ENCODE results near the gene DACT2.
"Not testable (repeated sequence)": the region's sequence is repeated elsewhere in the genome, so short reads cannot be mapped to it uniquely, and the experiment has no call there.

DACT2 gene

GRCh38 chr6:168320634-168321033 lies 1.1 kb upstream of the DACT2 start:
- DNase-seq = no peak

GRCh38 chr6:168318579-168319278 lies 848 bp downstream of the DACT2 start:
- DNase-seq = no peak

DNA sequence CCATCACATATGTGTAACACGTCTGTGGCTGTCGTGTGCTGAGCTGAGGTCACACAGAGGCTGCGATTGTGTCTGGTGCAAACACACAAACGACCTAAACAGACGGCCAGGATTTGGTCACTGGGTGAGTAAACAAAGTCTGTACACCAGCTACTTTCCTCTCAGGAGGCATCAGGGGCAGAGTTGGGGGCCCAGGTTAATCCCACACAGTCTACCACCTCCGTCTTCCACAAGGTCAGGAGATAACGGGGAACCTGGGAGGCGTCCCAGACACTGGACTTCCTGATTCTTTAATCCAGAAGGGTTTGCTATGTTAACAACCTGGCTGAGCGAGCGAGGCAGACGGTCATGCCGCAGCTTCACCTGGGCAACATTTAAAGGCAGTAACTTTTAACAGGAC lies 1.5 kb downstream of the DACT2 start:
- DNase-seq = no peak

DNA sequence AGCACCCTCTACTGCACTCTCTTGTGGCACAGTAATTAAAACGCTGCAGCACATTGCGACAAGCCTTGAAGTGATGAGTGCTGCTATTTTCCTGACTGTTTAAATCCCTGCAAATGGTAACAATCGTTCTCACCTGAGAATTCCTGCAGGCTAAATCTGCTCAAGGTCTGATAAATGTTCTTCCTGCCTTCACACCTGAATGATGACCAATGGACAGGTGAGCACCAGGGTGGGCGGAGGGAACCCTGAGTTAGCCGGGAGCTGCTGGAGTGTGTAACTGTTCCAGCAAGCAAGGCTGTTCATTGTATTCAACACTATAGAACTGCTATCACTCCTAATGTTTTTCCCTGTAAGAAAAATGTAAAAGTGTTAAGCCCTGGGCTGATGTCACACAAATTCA lies 4.0 kb downstream of the DACT2 start:
- no peak for DNase-seq

GRCh38 chr6:168314948-168315347 lies 4.6 kb downstream of the DACT2 start:
- no peak for DNase-seq

DNA sequence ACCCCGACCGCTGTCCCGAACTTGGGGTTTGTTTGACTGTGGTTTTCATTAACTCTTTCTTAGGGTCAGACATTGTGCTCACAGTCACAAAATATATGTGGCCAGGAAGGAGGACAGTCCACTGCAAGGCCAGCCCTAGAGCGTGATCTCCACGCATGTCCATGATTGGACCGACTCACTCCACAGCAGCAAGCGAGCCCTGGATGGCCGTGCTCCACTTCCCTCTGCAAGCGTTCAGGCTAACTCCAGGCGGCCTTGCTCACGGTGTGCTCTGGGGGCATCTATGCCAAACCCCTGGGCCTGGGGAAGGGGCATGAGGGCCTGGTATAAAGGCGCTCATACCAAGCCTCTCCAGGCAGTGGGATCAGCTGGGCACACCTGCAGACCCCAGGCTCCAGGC lies 5.6 kb downstream of the DACT2 start:
- no peak for DNase-seq

DNA sequence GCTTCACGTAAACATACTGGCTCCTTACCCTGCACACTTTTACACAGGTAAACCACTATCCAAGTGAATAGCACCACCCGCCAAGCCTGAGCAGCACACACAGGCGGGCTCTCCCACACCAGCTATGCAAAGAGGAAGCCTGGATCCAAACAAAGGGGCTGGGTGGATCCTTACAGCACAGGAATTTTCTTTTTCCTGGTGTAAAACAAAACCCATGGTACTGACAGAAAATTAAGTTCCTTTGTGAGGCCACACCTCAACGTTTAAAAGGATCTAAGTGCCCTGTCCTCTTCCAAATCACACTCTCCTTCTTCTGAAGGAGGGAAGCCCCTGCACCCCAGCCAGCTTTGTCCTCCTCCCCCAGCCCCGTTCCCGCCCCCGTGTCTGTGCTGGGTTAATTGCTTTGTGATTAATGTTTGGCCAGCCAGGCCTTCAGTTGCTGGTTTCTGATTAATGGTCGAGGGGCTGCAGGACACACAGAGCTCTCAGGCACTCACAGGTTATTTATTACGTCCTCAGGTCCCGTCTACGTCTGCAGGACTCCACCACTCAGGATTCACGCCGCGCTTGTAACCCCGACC lies 6.1 kb downstream of the DACT2 start:
- DNase-seq = no peak

DNA sequence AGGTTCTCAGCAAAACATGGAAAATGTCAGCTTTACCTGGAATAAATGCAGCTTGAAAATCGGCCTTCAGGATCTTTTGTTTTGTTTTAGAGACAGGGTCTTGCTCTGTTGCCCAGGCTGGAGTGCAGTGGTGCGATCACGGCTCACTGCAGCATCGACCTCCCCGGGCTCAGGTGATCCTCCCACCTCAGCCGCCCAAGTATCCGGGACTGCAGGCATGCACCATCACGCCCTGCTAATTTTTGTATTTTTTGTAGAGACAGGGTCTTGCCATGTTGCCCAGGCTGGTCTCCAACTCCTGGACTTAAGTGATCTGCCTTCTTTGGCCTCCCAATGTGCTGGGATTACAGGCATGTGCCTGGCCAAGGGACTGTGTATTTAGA lies 7.5 kb downstream of the DACT2 start:
- DNase-seq = not testable (repeated sequence)

DNA sequence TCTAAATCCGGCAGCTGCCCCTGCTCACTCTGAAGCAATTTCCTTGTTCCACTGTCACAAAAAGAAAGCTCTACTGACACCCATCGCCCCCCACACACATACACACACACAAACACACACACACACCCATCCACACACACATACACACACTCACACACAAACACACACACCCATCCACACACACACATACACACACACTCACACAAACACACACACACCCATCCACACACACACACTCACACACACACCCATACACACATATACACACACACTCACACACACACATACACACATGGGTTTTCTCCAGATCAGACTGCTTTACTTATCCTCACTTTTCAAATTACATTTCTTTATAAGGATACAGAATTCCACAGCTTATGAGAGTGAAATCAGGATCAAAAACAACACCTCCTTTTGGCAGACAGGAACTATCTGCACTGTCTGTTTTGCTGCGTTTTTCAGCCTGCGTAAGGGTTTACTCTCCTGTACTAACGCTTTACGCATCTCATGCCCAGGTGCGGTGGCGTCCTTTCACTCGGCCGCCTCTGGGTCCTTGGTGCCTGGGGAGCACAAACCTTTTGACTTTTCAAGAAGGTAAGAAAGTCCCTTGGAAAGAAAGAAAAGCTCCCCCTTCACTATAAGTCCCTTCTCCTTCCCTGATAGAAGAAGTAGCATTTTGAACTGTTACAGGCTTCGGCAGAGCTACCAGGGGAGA lies 8.0 kb downstream of the DACT2 start:
- DNase-seq = no peak

GRCh38 chr6:168310945-168311344 lies 8.6 kb downstream of the DACT2 start:
- DNase-seq = no peak

DNA sequence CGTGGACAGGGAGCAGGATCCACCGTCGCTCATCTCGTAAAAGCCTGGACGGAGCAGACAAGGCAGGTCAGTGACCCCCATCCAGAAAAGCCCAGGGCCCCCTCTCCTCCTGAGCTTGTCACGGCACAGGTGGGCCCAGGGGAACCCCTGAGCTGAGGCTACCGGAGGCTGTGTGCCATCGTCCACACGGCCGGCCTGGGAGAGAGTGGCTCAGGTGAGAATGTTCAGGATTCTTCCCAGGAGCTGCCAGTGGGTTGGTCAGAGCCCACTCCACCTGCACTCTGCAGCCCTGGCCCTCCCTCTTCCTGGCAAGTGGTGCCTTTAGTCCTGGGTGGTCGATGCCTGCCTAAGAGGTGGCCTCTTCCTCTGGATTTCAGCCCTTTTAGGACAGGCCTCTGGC lies 9.2 kb downstream of the DACT2 start:
- DNase-seq = no peak

GRCh38 chr6:168309997-168310396 lies 9.6 kb downstream of the DACT2 start:
- DNase-seq = no peak

- DNase-seq = no peak
These were observed 10.4 kb downstream of the DACT2 start for GRCh38 chr6:168309183-168309582.

- DNase-seq = no peak
These were observed 11.0 kb downstream of the DACT2 start for GRCh38 chr6:168308390-168309144.

DNA sequence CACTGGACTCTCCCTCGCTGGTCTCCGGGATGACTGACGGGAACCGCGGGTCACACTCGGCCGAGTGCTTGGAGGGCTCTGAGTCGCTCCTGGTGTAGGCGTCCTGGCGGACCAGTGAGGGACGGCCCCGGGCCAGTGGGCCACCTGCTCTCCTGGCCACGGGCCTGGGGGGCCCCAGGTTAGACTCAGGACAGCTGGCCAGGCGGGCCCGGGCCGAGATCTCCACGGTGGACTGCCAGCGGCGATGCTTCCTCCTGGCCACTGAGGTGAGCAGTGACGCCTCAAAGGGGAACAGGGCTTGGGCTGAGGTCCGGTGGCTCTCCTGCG lies 11.9 kb downstream of the DACT2 start:
- DNase-seq = no peak

DNA sequence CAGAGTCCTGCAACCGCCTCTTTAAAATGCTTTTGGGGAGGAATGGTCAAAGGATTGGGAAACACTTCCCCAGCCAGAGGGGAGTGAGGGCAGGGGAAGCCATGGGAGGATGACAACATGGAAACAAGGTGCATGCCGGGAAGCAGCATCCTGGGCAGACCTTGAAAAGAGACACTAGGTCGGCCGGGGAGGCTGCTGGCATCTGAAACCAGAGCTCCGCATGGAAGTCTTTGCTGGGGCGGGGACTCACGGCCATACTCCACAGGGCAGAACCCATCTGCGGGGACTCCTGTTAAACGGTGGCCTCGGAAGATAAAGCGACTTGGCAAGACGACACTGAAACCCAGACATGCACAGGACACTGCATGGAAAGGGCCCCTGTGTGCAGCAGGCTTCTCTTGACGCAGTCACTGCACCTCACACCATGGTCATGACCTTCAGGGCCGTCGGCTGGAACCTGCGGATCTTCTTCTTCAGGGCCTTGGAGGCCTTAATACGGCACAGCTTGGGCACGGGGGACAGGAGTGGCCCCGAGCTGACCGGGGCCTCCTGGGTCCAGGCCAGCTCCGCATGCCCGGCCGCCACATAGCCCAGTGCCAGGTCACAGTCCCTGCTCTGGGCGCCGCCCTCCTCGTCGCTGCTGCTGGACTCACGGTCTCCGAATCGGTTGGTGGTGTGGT lies 12.4 kb downstream of the DACT2 start:
- DNase-seq = no peak

GRCh38 chr6:168305863-168306262 lies 13.7 kb downstream of the DACT2 start:
- no peak for DNase-seq

- no peak for DNase-seq
These were observed 14.4 kb downstream of the DACT2 start for GRCh38 chr6:168305096-168305749.

- no peak for DNase-seq
These were observed 14.9 kb downstream of the DACT2 start for GRCh38 chr6:168304752-168305015.

DNA sequence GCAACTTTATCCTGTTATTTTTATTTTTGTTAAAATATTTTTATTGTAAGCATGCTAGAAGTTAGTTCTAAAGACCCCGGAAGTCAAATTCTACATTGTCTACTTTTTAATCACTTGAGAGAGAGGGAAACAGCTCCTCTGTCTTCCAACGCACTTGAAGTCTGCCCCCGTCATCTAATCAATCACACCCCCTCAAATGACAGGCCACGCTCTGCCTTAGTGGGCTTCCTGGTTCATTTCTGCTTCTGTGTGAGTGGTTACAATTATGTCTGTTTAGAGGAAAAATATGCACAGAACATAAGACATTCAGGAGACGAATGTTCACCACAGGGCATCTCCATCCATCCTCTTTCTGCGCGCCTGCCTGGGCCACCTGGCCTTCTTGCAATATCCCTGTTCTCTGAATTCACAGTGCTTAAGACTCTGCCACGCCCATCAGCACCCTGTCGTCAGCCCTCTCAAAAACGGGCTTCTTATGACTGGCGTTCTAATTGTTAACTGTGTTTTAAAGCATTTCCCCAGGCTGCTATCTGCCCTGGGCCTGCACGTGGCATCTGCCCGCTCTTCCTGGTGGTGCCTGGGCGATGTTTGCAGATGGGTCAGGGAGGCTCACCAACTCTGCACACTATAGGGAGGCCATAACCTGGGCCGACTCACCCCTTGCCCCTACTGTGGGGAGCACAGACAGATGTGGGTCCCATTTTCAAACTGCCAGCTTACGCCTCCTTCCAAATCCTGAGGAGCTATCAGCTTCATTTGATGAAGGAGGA lies 15.4 kb downstream of the DACT2 start:
- DNase-seq = no peak

- DNase-seq = no peak
These were observed 17.0 kb downstream of the DACT2 start for GRCh38 chr6:168302534-168302933.
